Caco-2 (cell line): ENCODE data around the gene CX3CL1. TPM values are rescaled to one million over a fixed set of nuclear protein-coding genes. Genes with fewer than 3 reads are reported as not detected.
"Not testable (repeated sequence)": the region's sequence is repeated elsewhere in the genome, so short reads cannot be mapped to it uniquely, and the experiment has no call there.

Source experiments
- BruUV-seq: library from RNA; stranded (reverse); fragments of 400-500 nt; replicated peaks from 2 replicates; lab custom pipeline; 2021; lab: Mats Ljungman, UMichigan
- CTCF ChIA-PET: fragments of 300-600 bp; sonication (Branson Sonifier 250); formaldehyde crosslinking; loops from one replicate; lab custom pipeline; 2022; ENCODE audit warnings: antibody characterized with exemption; lab: Charles Lee
- POLR2A ChIA-PET: fragments of 300-600 bp; sonication (Branson Sonifier 250); formaldehyde crosslinking; loops from one replicate; lab custom pipeline; 2022; ENCODE audit warnings: antibody characterized with exemption; lab: Charles Lee
- DNase-seq, 2 experiments: peaks; one replicate each; pipeline versions ENCODE4 v3.0.0 to v3.0.0-alpha.2; 2020 to 2022
- H3K27me3 ChIP-seq: replicated peaks from 2 replicates; pipeline ENCODE4 v1.6.0; 2011; ENCODE audit warnings: low read length; ENCODE audit not compliant: control insufficient read depth, insufficient read depth
- H3K36me3 ChIP-seq: 2 replicates; pipeline ENCODE4 v1.5.1; 2011; ENCODE audit warnings: low read length; ENCODE audit not compliant: control insufficient read depth, insufficient read depth
- H3K4me1 ChIP-seq: fragments of 250-450 bp; sonication (Bioruptor Pico); 2 replicates; pipeline ENCODE4 v1.5.1; 2020; ENCODE audit warnings: mild to moderate bottlenecking
- H3K4me3 ChIP-seq: 2 replicates; pipeline ENCODE4 v1.5.1; 2011; ENCODE audit warnings: low read depth, mild to moderate bottlenecking, control low read depth, low read length
- H3K9me3 ChIP-seq: fragments of 250-450 bp; sonication (Bioruptor Pico); 2 replicates; pipeline ENCODE4 v1.5.1; 2020; ENCODE audit warnings: mild to moderate bottlenecking, moderate library complexity
- H3K27ac Mint-ChIP-seq: one replicate; pipeline ENCODE4 v1.8.0; 2022; ENCODE audit warnings: mixed read lengths; ENCODE audit not compliant: unreplicated experiment
- H3K27me3 Mint-ChIP-seq: one replicate; pipeline ENCODE4 v1.8.0; 2022; ENCODE audit warnings: mixed read lengths; ENCODE audit not compliant: insufficient read depth, unreplicated experiment
- H3K36me3 Mint-ChIP-seq: one replicate; pipeline ENCODE4 v1.8.0; 2022; ENCODE audit warnings: mild to moderate bottlenecking, mixed read lengths; ENCODE audit not compliant: insufficient read depth, unreplicated experiment
- H3K4me1 Mint-ChIP-seq: one replicate; pipeline ENCODE4 v1.8.0; 2022; ENCODE audit warnings: low read depth, mixed read lengths; ENCODE audit not compliant: unreplicated experiment
- H3K4me3 Mint-ChIP-seq: one replicate; pipeline ENCODE4 v1.8.0; 2022; ENCODE audit warnings: mild to moderate bottlenecking, moderate library complexity, mixed read lengths; ENCODE audit not compliant: unreplicated experiment
- H3K9me3 Mint-ChIP-seq: one replicate; pipeline ENCODE4 v1.8.0; 2022; ENCODE audit warnings: mixed read lengths; ENCODE audit not compliant: unreplicated experiment
- CTCF ChIP-seq, 2 experiments: fragments of 200-600 bp in 1 of 2; IDR thresholded peaks; 1 replicate in 1 of 2; 2 replicates in 1 of 2; pipeline versions ENCODE4 v1.5.1 to v1.8.0; 2011 to 2022; ENCODE audit warnings: antibody characterized with exemption in 1 of 2, control low read depth in 1 of 2, inconsistent platforms in 1 of 2, low read depth in 1 of 2, low read length in 1 of 2, mild to moderate bottlenecking in 1 of 2, moderate library complexity in 1 of 2; ENCODE audit not compliant: insufficient read depth in 1 of 2, severe bottlenecking in 1 of 2, unreplicated experiment in 1 of 2
- intact Hi-C: fragments of 100-400 bp; cut with micrococcal nuclease; formaldehyde crosslinking; loops from one replicate; pipeline ENCODE4 v1.10.0; 2022; ENCODE audit not compliant: unreplicated experiment
- total RNA-seq: library from RNA; stranded (reverse); gene quantifications from 2 replicates; pipeline ENCODE4 v1.2.3, GENCODE V29; 2022

CX3CL1 gene
- total RNA-seq, 1 experiment from 2014 or later = not detected

DNA sequence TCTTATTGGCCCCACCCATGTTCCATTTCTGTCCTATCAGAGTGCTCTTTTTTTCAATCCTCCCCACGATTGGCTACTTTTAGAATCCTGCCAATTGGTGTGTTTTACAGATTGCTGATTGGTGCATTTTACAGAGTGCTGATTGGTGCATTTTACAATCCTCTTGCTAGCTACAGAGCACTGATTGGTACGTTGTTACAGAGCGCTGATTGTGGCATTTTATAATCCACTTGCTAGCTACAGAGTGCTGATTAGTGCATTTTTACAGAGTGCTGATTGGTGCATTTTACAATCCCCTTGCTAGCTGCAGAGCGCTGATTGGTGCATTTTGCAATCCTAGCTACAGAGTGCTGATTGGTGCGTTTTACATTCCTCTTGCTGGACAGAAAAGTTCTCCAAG is 22.7 kb downstream of the CX3CL1 start:
- H3K9me3 Mint-ChIP-seq = no peaks in the 10 kb centered on the region
- no peaks in the 10 kb centered on the region for H3K36me3 Mint-ChIP-seq
- no peaks in the 10 kb centered on the region for H3K4me1 Mint-ChIP-seq
- Histone ChIP-seq H3K36me3 (no peaks in the 10 kb centered on the region), H3K9me3 (peaks cover 7% of the 10 kb centered on the region; the same call in 1 of the 2 replicates), H3K4me3 (no peak overlapping the region), H3K27me3 (no peaks in the 10 kb centered on the region), H3K4me1 (no peaks in the 10 kb centered on the region)
- H3K27me3 Mint-ChIP-seq = no peaks in the 10 kb centered on the region
- H3K27ac Mint-ChIP-seq = no peak overlapping the region
- TF ChIP-seq CTCF (IDR thresholded peaks at IDR 0.05; ENCODE audit: insufficient read depth in 1 of 2, low read depth in 1 of 2, low read length in 1 of 2, severe bottlenecking in 1 of 2, unreplicated experiment in 1 of 2) = no peak
- CTCF ChIA-PET = no interaction called here
- intact Hi-C loops = no loop called here
- H3K4me3 Mint-ChIP-seq = no peak overlapping the region
- BruUV-seq = no TSS peak
- no peak for DNase-seq
- POLR2A ChIA-PET = no interaction called here

GRCh38 chr16:57396786-57397185 is 24.5 kb downstream of the CX3CL1 start:
- H3K27me3 Mint-ChIP-seq = no peaks in the 10 kb centered on the region
- no peak for TF ChIP-seq CTCF (IDR thresholded peaks at IDR 0.05; ENCODE audit: insufficient read depth in 1 of 2, low read depth in 1 of 2, low read length in 1 of 2, severe bottlenecking in 1 of 2, unreplicated experiment in 1 of 2)
- intact Hi-C loops = no loop called here
- ChIA-PET POLR2A (no interaction called here), CTCF (no interaction called here)
- H3K27me3 ChIP-seq = no peaks in the 10 kb centered on the region
- DNase-seq = no peak
- no peaks in the 10 kb centered on the region for H3K9me3 Mint-ChIP-seq
- no peaks in the 10 kb centered on the region for H3K36me3 Mint-ChIP-seq
- H3K4me3 ChIP-seq = no peak overlapping the region
- peaks cover 7% of the 10 kb centered on the region; the same call in 1 of the 2 replicates for H3K9me3 ChIP-seq
- no peak overlapping the region for H3K27ac Mint-ChIP-seq
- BruUV-seq = no TSS peak
- no peak overlapping the region for H3K4me3 Mint-ChIP-seq
- H3K36me3 ChIP-seq = no peaks in the 10 kb centered on the region
- no peaks in the 10 kb centered on the region for H3K4me1 Mint-ChIP-seq
- no peaks in the 10 kb centered on the region for H3K4me1 ChIP-seq

- POLR2A ChIA-PET, BruUV-seq, H3K4me1 Mint-ChIP-seq: not testable (repeated sequence)
These were observed 25.2 kb downstream of the CX3CL1 start for GRCh38 chr16:57397493-57397892.

More at GRCh38 chr16:57397493-57397892, 25.2 kb downstream of the CX3CL1 start:
- H3K27ac Mint-ChIP-seq, H3K4me3 Mint-ChIP-seq, H3K9me3 ChIP-seq, H3K36me3 ChIP-seq, DNase-seq, H3K4me3 ChIP-seq, intact Hi-C loops, H3K27me3 Mint-ChIP-seq, CTCF ChIA-PET, H3K27me3 ChIP-seq, H3K36me3 Mint-ChIP-seq, H3K9me3 Mint-ChIP-seq, H3K4me1 ChIP-seq: not testable (repeated sequence)
